Right renal cortex interstitium (tissue), 3 donors: Measurements from ENCODE around the gene MSL3. TPM values are rescaled to one million over a fixed set of nuclear protein-coding genes. Genes with fewer than 3 reads are reported as not detected.

Source experiments
- DNase-seq, 3 donors: peaks; one replicate each; pipeline ENCODE4 v3.0.0-alpha.2; 2013; ENCODE audit warnings: low read depth in 3 of 3, low spot score in 2 of 3
- polyA plus RNA-seq, 3 donors: library from polyadenylated mRNA; unstranded; fragments of 120-200 nt; gene quantifications; one replicate each; pipeline ENCODE4 v1.2.1, GENCODE V29; 2013; ENCODE audit not compliant: insufficient read length in 3 of 3

Gene MSL3
- 10 to 100 TPM; 37.5 to 41.3 (median 39.2) TPM for polyA plus RNA-seq

- peak in 1 of 3 donors; percentile 18 for DNase-seq
Measured at GRCh38 chrX:11757719-11758399, at the start of gene MSL3. MSL3 (plus strand) TSS chrX:11758237; CDS start chrX:11758264, 27 bp downstream.

GRCh38 chrX:11722304-11722703 lies 35.7 kb upstream of the MSL3 start:
- DNase-seq = no peak

GRCh38 chrX:11724122-11725017 lies 33.7 kb upstream of the MSL3 start:
- DNase-seq = peak in 1 of 3 donors; percentile 8

GRCh38 chrX:11725631-11726442 lies 32.2 kb upstream of the MSL3 start:
- no peak for DNase-seq

GRCh38 chrX:11728556-11728955 lies 29.5 kb upstream of the MSL3 start:
- DNase-seq = no peak

- no peak for DNase-seq
Measured at GRCh38 chrX:11733614-11734013, 24.4 kb upstream of the MSL3 start.

GRCh38 chrX:11739776-11740175 lies 18.3 kb upstream of the MSL3 start:
- no peak for DNase-seq

GRCh38 chrX:11740794-11741193 lies 17.2 kb upstream of the MSL3 start:
- DNase-seq = no peak

- no peak for DNase-seq
Measured at GRCh38 chrX:11741574-11741973, 16.5 kb upstream of the MSL3 start.

- no peak for DNase-seq
Measured at GRCh38 chrX:11745881-11746280, 12.2 kb upstream of the MSL3 start.

- DNase-seq = no peak
Measured at GRCh38 chrX:11750046-11750445, 8.0 kb upstream of the MSL3 start.

GRCh38 chrX:11750694-11751093 lies 7.3 kb upstream of the MSL3 start:
- no peak for DNase-seq

GRCh38 chrX:11751261-11751660 lies 6.8 kb upstream of the MSL3 start:
- DNase-seq = no peak

GRCh38 chrX:11753668-11754067 lies 4.4 kb upstream of the MSL3 start:
- DNase-seq = no peak

GRCh38 chrX:11754958-11755645 lies 2.9 kb upstream of the MSL3 start:
- no peak for DNase-seq

GRCh38 chrX:11755724-11756123 lies 2.3 kb upstream of the MSL3 start:
- no peak for DNase-seq

- DNase-seq = no peak
Measured at GRCh38 chrX:11756354-11757318, 1.4 kb upstream of the MSL3 start.

- no peak for DNase-seq
Measured at GRCh38 chrX:11757397-11757718, 679 bp upstream of the MSL3 start.

GRCh38 chrX:11758400-11759171 lies 549 bp downstream of the MSL3 start:
- DNase-seq = peak in 1 of 3 donors; percentile 55
